Transverse colon (tissue), 4 donors: ENCODE data around the gene TMTC4.

Source experiments
- EP300 ChIP-seq: sonication (generic); formaldehyde crosslinking; IDR thresholded peaks from one replicate; pipeline ENCODE4 v1.6.1; 2017; ENCODE audit warnings: antibody characterized with exemption, low read depth
- POLR2A ChIP-seq: fragments of 450-650 bp; IDR thresholded peaks from one replicate; pipeline ENCODE4 v1.6.1; 2016; ENCODE audit warnings: antibody characterized with exemption, mild to moderate bottlenecking, moderate library complexity
- POLR2AphosphoS5 ChIP-seq, 3 donors: sonication (generic); formaldehyde crosslinking; IDR thresholded peaks; one replicate each; pipeline ENCODE4 v1.6.1; 2016; ENCODE audit warnings: antibody characterized with exemption in 3 of 3
- TF ChIP-seq, protein P1 (sequence below), 5 experiments: fragments of 200-600 bp in 3 of 5; fragments of 450-650 bp in 2 of 5; sonication (generic) in 3 of 5; IDR thresholded peaks; 1 replicate in 2 of 5; 2 replicates in 3 of 5; pipeline ENCODE4 v1.5.1; 2016 to 2017; ENCODE audit warnings: antibody characterized with exemption in 5 of 5, inconsistent platforms in 3 of 5, mild to moderate bottlenecking in 2 of 5, moderate library complexity in 1 of 5

DNA sequence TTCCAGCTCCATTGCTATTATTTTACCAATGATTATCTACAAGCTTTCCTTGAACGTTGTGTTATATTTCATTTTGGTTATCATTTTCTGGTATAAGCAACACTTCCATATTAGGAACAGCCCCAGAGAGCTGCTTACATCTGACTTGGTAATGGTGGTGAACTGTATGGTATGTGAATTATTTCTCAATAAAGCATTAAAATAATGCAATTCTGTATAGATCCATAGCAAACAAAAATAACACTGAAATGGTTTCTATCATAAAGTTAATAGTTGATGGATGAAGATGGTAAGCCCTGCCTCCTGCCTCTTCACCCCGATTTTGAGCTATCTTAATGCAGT, 113.5 kb downstream of the TMTC4 start:
- TF ChIP-seq, protein P1, sequence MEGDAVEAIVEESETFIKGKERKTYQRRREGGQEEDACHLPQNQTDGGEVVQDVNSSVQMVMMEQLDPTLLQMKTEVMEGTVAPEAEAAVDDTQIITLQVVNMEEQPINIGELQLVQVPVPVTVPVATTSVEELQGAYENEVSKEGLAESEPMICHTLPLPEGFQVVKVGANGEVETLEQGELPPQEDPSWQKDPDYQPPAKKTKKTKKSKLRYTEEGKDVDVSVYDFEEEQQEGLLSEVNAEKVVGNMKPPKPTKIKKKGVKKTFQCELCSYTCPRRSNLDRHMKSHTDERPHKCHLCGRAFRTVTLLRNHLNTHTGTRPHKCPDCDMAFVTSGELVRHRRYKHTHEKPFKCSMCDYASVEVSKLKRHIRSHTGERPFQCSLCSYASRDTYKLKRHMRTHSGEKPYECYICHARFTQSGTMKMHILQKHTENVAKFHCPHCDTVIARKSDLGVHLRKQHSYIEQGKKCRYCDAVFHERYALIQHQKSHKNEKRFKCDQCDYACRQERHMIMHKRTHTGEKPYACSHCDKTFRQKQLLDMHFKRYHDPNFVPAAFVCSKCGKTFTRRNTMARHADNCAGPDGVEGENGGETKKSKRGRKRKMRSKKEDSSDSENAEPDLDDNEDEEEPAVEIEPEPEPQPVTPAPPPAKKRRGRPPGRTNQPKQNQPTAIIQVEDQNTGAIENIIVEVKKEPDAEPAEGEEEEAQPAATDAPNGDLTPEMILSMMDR (IDR thresholded peaks at IDR 0.05) = no peak
- TF ChIP-seq EP300 (no peak), POLR2A (no peak), POLR2AphosphoS5 (IDR thresholded peaks at IDR 0.05) (no peak)
